ENCODE measurements around the gene GMPPA. TPM values are rescaled to one million over a fixed set of nuclear protein-coding genes. Genes with fewer than 3 reads are reported as not detected.

GMPPA gene
- polyA plus RNA-seq (2011; rRNA removed) (123 and 171 TPM in 2 replicates), polyA minus RNA-seq (2011; rRNA and poly(A)+ RNA removed) (83.3 and 128 TPM in 2 replicates)

DNA sequence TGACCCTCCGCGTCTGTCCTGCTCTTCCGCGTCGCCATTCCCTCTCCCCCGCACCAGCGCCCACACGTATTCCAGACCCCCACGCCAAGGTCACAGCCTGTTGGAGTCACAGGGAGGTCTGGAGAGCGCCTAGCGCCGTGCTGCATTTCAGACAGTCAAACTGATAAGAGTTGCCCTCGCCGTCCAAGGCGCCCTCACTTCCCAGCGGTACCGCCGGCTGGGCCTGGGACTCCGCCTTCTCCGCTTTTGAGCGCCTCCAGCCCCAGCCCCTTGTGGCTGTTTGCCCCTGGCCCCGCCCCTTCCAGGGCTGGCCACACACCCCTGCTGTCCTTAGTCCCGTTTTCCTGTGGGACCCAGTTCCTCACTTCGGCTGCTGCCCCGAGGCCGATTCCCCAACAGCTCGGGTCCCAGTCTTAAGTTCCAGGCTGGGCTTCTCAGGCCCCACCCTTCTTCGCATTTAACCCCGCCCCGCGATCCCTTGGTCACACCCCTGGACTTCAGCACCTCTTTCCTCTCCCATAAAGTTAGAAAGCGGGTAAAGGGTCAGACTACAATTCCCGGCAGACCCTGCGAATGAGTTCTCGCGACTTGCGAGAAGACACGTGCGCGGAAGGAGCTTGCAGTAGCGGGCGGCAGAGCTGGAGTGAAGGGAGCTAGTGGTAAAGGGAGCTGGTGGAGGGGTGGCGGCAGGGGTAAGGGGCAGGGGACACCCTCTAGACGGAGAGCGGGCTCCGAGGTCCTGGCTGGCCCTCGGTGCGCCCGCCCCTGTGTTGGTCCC is at the start of gene GMPPA:
GMPPA (plus strand) TSS at position 612 of the 778 bp plus-strand sequence. CDS start 1,085 bp downstream, outside the sequence.
- peaks cover 4% of the 10 kb centered on the region for H3K36me3 ChIP-seq (ENCODE audit: control insufficient read depth, insufficient read depth, low read length)
- DNase-seq (ENCODE audit: low read depth): peak; percentile 99
- peak within 1 kb of the TSS; percentile 90 for H3K4me3 ChIP-seq (ENCODE audit: low read depth, low read length)
- H3K27me3 ChIP-seq (ENCODE audit: control insufficient read depth, insufficient read depth, low read length): no peaks in the 10 kb centered on the region
- TF ChIP-seq, protein P1, sequence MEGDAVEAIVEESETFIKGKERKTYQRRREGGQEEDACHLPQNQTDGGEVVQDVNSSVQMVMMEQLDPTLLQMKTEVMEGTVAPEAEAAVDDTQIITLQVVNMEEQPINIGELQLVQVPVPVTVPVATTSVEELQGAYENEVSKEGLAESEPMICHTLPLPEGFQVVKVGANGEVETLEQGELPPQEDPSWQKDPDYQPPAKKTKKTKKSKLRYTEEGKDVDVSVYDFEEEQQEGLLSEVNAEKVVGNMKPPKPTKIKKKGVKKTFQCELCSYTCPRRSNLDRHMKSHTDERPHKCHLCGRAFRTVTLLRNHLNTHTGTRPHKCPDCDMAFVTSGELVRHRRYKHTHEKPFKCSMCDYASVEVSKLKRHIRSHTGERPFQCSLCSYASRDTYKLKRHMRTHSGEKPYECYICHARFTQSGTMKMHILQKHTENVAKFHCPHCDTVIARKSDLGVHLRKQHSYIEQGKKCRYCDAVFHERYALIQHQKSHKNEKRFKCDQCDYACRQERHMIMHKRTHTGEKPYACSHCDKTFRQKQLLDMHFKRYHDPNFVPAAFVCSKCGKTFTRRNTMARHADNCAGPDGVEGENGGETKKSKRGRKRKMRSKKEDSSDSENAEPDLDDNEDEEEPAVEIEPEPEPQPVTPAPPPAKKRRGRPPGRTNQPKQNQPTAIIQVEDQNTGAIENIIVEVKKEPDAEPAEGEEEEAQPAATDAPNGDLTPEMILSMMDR (IDR thresholded peaks at IDR 0.05; ENCODE audit: insufficient read depth, low read depth, low read length): 0 out of 2 replicates have a peak, but pooled peaks have one; percentile 4
- ChIA-PET POLR2A (interaction anchor here (0.6 to 1.1 kb wide), 5 partner anchors 11 to 90 kb away, joined by 3 to 5 read pairs (median 4); no protein-coding TSS in a partner anchor), CTCF (interaction anchor here (0.6 to 42.0 kb wide), 14 partner anchors 10 to 203 kb away, joined by 3 to 872 read pairs (median 6); partner anchors contain the start of genes ASIC4, CHPF and TMEM198)

DNA sequence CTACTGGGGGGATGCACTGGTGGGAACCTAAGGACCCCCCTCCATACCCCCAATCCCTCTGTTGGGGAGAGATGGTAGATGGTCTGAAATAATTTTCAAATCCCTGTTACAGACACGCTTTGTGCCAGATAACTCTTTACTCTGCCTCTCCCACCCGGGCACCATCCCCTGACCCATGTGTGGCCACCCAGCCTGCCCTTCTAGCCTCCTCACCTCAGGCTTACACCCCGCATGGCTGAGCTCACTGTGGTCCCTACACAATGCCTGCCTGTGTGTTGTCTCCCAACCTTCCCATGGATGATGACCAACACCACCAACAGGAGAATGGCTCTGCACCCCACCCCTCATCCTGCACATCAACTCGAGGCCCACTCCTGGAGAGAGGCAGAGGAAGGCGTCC is 49.1 kb upstream of the GMPPA start:
- ChIA-PET CTCF (interaction anchor here (1.2 to 2.7 kb wide), 5 partner anchors 9 to 80 kb away, joined by 4 to 7 read pairs (median 5); a partner anchor contains a TSS), POLR2A (interaction anchor here (0.5 to 0.7 kb wide), 2 partner anchors 51 to 1082 kb away, joined by 3 to 26 read pairs; no protein-coding TSS in a partner anchor)
- TF ChIP-seq, protein P1 (IDR thresholded peaks at IDR 0.05; ENCODE audit: insufficient read depth, low read depth, low read length): no peak
- no peak for DNase-seq (ENCODE audit: low read depth)
- Histone ChIP-seq H3K36me3 (ENCODE audit: control insufficient read depth, insufficient read depth, low read length) (peaks cover 17% of the 10 kb centered on the region), H3K27me3 (ENCODE audit: control insufficient read depth, insufficient read depth, low read length) (no peaks in the 10 kb centered on the region), H3K4me3 (ENCODE audit: low read depth, low read length) (no peak overlapping the region)

DNA sequence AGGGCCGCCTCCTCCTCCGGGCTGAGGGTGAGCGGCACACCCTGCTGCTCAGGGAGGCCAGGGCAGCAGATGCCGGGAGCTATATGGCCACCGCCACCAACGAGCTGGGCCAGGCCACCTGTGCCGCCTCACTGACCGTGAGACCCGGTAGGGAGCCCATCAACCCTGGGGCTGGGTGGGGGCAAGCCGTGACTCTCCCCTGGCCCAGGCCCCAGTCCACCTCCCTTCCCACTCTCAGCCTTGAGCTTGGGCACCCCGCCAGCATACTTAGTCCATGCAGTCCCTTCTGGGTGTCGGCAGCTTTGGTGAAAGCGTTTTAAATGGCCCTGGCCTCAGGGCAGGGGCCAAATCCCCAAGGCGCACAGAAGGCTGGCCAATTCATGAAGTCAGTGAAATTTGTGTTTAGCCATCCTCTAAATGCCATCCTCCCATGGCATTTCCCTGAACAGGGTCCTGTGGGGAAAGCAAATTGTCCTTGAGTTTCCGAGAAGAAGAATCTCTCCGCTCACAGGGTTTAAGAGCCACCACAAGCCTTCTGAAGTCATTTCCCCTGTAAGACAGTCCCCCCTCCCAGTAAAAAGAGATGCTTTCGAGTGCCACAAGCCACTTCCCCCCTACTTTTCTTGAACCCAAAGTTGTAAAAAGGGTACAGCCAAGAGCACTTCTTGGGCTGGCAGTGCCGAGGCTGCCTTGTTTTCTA is 46.9 kb upstream of the GMPPA start:
- TF ChIP-seq, protein P1 (IDR thresholded peaks at IDR 0.05; ENCODE audit: insufficient read depth, low read depth, low read length): no peak
- Histone ChIP-seq H3K27me3 (ENCODE audit: control insufficient read depth, insufficient read depth, low read length) (no peaks in the 10 kb centered on the region), H3K36me3 (ENCODE audit: control insufficient read depth, insufficient read depth, low read length) (peaks cover 12% of the 10 kb centered on the region), H3K4me3 (ENCODE audit: low read depth, low read length) (no peak overlapping the region)
- POLR2A ChIA-PET: no interaction called here
- no peak for DNase-seq (ENCODE audit: low read depth)
- CTCF ChIA-PET: interaction anchor here (1.3 to 3.1 kb wide), 7 partner anchors 7 to 78 kb away, joined by 3 to 12 read pairs (median 4); a partner anchor contains a TSS

DNA sequence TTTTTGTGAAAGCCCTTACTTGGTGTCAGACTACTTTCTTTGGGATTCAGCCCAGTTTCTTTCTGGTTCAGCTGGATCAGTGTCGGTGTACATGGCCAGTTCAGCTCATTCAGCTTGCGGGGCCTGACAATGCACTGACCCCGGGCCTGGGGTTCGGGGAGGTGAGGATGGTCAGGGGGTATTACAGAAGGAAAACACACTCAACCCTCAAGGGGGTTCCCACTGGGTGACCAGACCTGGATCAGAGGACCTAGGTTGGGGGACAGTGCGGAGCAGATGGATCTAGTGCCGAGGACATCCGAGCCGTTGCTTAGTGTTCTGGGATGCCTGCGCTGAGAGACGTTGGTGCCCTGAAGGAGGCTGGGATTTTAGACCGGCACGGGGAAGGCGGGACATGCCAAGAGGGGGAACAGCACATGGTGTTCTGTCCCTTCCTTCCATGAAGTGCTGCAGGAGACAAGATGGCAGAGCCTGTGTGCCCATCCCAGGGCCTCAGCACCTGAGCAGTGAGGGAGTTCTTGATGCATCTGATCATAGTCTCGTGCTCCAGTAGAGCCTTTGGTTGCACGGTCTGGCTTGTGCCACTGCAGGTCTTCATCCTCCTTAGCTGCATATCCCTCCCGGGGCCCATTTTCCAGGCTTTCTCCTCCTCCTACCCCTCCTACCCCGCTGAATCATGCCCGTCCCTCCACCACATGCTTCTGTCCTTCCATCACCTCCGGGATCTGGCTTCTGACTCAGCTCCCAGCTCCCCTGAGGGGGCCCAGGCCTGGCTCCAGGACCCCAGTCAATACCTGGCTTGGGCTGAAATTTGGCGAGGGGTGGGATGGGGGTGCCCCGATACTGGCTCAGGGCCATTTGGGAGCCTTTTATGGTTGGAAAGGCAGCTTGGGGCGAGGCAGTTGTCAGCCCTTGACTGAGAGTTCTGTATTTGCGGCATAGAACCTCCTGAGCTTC is 46.1 kb upstream of the GMPPA start:
- Histone ChIP-seq H3K4me3 (ENCODE audit: low read depth, low read length) (no peak overlapping the region), H3K27me3 (ENCODE audit: control insufficient read depth, insufficient read depth, low read length) (no peaks in the 10 kb centered on the region), H3K36me3 (ENCODE audit: control insufficient read depth, insufficient read depth, low read length) (peaks cover 13% of the 10 kb centered on the region)
- TF ChIP-seq, protein P1 (IDR thresholded peaks at IDR 0.05; ENCODE audit: insufficient read depth, low read depth, low read length): no peak
- peak; percentile 78 for DNase-seq (ENCODE audit: low read depth)
- ChIA-PET POLR2A (interaction anchor here (0.8 to 1.5 kb wide), 4 partner anchors 11 to 67 kb away, joined by 3 to 15 read pairs (median 6); no protein-coding TSS in a partner anchor), CTCF (interaction anchor here (0.7 to 3.1 kb wide), 17 partner anchors 10 to 158 kb away, joined by 3 to 17 read pairs (median 4); partner anchors contain the start of genes DES and GMPPA)
